Activated CD4-positive, alpha-beta T cell treated with anti-CD3 and anti-CD28 coated beads for 4 hours (primary cell): ENCODE data around the gene CD200R1L.

Experiments
- DNase-seq, 2 donors: peaks; one replicate each; pipeline ENCODE4 v3.0.0-alpha.2; 2020

The CD200R1L gene

DNA sequence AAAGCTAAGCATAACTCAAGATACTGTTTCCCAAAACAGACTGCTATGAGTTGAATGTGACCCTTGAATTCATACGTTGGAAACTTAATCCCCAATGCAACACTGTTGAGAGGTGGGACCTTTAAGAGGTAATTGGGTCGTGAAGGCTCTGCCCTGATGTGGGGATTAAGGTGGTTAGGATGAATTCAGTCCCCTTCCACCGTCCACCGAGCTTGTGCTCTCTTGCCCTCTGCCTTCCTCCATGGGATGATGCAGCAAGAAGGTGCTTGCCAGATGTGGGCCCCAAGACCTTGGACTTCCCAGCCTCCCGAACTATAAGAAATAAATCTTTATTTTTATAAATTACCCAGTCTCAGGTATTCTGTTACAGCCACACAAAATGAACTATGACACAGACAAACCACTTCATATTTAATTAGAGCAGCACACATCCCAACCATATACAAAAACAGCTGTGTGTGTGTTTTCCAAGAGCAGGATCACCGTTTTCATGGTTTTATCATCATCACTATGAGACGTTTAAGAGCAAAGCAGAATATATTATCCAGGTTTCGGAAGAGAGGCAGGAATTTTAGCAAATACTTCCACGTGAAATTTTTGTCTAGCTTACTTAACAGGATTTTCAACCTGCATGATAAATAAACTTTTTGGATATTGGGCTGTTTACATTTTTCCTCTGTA lies 61.2 kb downstream of the CD200R1L start:
- DNase-seq, result no peak

DNA sequence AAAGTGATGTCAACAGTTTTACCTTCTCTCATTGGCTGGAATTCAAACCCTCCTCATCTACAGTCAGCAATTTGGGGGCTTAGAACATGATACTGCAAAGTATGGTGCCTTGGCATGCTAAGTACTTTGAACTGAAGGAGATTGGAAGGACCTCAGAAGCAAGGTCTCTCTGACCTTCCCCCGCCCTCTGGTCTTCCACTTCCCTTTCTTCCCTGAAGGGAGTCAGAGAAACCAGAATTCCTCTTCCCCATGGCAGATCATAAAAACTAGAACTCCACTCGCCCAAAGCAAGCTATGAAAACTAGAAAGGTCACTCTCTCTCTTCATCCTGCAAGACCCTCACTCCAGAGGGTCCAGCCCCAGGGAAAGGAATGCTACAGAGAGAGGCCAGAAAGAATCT lies 64.2 kb downstream of the CD200R1L start:
- no peak for DNase-seq

DNA sequence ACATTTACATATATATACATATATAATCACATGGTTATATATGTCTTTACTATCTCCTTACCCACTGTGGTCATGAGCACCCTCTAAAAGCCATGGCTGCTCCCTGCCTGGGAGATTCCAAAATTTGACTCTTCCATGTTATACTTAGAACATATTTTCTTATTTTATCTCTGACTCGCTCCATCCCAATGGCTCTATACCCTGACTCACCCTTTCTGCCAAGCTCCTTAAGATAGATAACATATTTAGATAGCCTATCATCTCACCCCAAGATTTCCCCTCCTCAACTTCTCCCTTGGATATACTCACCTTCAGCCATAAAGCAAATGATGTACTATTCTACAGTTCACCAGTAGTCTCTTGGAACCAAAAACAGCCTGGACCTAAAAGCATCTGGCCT lies 65.1 kb downstream of the CD200R1L start:
- no peak for DNase-seq

DNA sequence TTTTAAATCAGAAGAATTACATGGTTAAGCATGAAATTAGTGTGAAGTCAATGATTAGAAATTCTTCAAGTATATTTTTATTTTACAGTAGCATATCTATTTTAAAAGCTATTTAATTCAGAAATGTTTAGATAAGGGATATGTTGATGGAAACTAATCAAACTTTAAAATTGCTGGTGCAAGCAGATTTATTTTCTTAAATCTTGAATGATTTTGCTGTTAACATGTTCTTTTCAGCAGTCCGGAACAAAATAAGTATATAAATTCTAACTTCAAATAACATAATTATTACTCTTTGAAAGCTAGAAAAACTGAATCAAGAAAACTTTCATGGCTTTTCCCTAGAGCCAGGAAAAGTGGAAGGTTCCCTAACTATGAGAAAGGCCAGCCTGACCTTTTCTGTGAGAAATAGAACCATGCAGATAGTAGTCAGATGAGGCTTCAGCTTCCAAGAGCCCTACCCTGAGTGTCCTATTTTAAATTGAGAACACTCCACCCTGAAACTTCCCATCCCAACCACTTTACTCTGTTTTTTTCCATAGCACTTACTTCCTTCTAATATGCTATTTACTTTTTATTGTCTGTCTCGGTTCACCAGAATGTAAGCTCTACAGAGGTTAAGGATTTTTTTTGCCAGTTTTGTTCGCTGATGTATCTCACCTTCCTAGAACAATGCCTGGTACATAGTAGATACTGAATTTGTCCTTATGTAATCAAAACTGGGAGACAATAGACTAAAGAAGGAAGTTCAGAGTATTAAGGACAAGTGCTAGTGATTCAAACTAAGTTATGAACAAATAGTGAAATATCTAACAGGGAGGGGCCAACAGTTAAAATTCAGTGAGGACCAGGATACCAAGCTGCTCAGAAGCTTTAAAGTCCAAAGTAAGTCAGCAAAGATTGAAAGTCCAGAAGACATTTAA lies 66.8 kb downstream of the CD200R1L start:
- no peak for DNase-seq

DNA sequence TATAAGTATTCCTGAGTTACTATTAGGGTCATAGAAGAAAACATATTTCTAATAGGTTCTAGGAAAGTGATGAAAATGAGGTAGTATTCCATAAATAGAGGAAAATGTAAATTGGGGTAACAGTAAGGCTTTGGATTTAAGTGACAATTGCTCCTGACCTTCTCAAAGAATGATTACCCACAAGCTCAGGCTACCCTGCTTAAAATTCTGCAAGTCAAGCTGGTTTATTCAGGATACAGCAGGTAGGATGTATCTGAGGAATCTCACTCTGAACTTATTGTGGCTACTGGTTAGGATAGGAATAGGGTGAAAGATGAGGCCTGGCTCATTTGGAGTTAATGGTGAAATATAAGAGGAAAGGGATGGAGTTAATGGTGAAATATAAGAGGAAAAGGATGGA lies 67.7 kb downstream of the CD200R1L start:
- no peak for DNase-seq

DNA sequence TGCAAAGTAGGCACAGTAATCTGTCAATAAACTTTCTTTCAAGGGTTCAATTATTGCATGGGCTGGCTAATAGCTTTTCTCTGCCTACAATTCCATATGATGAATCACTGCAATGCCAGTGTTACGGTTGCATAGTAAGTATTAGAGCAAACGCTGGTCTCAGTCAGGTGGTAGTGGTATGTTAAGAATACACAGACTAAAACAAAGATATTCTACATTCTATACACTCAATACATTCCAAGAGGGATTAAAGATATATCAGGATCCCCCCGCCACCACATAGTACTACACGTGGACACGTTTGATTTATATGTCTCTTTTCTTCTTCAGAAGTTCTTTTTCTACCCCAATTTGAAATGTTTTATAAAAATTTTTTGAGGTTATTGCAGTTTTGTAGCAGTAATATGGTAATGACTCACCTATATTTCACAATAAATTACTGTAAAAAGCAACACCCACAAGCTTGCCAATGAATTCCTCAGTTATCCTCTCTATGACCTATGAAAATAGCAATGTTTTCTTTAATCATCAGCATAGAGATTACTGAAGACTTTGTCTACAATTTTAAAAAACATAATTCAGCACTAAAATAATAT lies 68.2 kb downstream of the CD200R1L start:
- DNase-seq, result no peak

DNA sequence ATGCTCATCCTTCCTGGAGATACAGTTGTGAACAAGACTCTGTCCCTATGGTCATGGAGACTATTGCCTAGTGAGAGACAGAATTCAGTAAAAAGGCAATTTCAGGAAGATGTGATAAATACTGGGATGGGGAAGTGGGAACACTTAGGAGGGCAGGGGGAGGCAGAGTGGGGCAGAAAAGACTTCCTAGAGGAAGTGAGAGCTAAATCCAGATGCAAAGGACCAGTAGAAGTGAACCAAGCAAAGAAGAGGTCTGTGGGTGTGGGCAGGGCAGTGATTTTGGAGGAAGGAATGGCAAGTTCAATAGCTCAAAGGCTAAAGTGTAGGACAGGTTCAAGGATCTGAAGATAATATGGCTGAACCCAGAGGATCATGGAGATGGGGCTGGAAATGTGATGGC lies 68.9 kb downstream of the CD200R1L start:
- DNase-seq, result no peak

DNA sequence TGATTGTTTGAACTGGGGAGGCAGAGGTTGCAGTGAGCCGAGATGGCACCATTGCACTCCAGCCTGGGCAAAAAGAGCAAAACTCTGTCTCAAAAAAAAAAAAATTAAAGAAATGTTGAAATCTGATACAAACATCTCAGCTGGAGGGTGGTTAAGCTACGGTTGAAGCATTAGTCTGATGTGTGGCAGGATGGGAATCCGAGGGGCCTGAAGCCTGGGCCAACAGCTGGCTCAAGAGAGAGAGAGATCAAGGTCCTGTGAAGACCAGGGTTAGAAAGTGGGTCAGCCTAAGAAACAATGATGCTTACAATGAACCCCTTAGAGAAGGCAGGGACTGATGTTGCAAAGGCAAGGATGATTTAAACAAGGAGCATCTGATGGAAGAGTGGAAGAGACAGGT lies 69.8 kb downstream of the CD200R1L start:
- no peak for DNase-seq

DNA sequence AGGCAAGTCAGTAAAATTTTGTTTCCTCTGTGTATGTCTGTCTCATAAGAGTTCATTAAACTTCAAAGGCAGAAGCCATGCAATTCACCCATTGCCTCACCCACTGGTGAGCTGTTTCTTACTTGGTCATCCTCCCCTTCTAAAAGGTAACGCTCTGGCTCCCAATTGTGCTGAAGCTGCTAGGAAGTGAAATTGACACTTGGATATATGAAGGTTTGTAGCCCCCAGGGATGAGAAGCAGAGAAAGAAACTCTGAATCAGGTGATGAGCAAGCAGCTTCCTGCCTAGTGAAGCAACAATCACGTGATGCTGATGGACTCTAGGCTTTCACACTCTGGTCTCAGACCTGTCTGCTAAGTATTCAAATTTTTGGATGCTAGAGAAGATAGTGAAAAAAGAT lies 70.7 kb downstream of the CD200R1L start:
- no peak for DNase-seq

DNA sequence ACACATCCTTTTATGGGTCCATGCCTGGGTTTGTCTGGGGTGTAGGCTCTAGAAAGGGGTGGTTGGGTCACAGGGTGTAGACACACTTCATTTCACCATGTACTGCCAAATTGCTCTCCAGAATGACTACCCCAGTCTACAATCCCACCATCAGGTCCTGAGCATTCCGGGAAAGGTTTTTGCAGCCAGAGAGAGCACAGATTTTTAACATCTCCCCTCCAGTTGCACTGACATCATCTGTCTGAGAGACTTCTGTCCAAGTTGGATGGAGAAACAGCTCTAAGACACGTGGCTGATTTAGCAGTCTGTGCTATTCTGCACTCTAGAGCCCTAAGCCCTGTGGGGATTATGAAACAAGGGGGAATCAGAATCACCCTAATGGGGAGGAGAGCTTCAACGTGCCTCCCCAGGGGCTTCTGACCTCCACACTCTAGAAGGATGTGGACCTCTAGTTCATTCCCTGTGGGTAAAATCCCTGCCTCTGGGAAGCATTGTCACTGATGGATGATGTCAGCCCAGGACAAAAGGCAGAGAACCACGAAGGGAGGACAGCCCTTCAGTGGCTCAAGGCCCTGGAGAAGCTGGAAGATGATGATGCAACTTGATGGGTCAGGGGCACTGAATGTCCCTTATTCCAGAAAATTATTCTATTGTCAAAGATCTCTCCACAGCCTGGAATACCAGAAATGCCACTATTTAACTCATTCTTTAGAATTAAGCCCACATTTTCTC lies 71.5 kb downstream of the CD200R1L start:
- no peak for DNase-seq

DNA sequence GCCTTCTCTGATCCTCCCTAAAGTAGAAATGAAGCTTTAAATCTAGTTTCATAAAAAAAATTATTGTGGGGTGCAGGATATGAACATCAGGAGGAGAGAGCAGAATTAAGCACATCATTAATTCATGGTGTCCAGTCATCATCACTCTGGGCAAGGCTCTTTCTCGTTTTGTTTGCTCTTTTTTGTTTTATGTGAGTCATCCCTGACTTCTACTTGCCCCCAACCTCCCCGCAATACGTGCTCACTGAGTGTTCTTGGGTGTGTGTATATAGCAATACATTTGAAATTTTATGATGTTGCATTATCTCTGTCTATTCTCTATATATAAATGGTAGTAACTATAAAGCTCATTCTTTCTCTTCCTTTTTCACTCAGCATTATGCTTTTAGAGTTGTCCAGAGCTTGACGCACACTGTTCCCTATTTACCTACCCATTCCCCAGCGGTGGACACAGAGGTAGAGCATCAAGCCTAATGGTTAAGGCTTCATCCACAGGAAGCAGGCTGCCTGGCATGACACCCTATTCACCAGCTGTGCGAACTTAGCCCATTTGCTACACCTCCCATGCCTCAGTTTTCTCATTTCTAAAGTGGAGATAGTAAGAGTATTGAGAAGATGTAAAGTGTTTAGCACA lies 72.3 kb downstream of the CD200R1L start:
- no peak for DNase-seq

DNA sequence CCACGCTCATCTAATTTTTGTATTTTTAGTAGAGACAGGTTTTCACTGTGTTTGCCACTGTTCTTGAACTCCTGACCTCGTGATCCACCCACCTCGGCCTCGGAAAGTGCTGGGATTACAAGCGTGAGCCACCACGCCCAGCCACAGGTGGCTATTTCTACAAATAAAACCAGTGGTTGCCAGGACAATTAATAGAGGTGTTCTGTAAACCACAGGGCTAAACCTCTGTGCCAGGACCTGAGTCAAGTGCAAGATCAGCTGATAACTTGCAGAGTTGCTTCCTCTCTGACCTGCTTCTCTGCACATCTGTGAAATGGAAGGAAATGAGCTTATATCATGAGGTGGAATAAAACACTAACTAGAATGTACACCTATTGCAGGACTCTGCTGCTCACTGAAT lies 72.8 kb downstream of the CD200R1L start:
- DNase-seq, result peak in 1 of 2 donors; percentile 12

DNA sequence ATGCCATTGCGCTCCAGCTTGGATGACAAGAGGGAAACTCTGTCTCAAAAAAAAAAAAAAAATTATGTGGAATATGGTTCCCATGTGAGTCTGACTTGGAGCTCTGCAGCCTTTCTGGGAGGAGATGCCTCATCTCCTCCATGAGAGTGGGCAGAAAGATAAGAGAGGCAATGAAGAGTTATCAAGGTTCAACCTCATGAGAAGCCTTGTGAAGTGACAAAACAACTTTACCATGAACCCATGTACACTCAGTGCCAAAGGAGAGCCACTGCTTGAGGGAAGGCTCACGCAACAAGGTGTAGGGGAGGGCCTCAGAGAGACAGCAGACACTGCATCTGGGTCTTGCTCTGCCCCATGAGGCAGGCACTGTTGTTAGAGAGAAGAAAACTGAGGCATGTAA lies 75.7 kb downstream of the CD200R1L start:
- no peak for DNase-seq

DNA sequence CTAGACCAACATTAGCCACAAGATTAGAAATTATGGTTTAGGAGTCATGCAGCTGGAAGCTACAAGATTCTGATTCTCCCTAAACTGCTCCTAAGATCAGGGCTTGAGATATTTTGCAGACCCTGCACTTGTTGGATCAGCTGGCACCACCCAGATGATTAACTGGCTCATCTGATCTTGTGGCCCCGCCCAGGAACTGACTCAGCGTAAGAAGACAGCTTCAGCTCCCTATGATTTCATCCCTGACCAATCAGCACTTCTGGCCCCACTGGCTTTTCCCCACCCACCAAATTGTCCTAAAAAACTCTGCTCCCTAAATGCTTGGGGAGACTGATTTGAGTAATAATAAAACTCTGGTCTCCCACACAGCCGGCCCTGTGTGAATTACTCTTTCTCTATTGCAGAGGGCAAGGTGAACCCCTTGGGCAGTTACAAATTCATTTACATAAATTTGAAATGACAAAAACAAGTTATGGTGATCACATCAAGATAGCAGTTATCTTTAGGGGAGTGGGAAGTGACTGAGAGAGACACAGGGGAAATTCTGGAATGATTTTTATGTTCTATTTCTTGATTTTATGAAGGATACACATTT lies 76.5 kb downstream of the CD200R1L start:
- DNase-seq, result peak in 1 of 2 donors; percentile 22

DNA sequence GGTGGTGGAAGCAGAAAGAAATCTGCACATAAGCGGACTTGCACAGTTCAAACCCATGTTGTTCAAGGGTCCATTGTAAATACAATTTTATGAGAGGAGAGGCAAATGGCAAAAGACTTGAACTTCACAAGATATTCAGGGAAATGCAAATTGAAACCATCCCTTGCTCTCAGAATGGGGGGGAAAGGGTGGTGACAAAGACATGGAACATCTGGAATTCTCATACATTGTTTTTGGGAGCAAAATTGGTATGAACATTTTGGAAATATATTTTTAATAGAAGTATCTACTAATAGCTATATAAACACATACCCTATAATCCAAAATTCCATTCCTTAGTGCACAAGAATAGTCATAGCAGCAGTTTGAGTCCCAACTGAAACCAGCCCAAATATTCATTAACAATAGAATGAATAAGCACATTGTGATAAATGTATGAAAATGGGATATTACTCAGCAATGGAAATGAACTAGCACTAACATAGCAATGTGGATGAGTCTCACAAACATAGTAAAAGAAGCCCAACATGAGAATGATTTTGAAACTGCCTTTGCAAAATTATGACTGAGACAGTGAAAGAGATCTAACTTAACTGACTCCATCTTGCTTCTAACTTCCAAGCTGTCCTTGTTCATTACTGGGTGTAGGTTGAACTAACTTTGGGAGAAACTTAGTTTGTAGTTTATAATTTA lies 77.2 kb downstream of the CD200R1L start:
- no peak for DNase-seq

DNA sequence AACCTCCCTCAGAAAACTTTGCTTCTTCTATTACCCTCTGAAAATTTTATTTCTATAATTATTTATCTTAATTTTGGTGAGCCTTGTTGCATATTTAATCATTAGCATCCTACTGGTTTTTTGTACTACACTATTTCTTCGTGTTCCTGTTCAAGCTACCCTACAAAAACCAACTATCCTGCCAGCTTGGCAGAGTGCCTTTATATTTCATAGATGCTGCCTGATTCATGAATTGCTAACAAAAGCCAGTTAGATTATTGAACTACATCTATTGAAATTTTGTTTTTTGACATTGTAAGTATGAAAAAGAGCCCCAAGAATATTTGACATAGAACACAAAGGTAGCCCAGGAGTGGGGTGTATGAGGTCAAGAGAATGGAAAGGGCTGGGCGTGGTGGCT lies 78.9 kb downstream of the CD200R1L start:
- DNase-seq, result no peak

DNA sequence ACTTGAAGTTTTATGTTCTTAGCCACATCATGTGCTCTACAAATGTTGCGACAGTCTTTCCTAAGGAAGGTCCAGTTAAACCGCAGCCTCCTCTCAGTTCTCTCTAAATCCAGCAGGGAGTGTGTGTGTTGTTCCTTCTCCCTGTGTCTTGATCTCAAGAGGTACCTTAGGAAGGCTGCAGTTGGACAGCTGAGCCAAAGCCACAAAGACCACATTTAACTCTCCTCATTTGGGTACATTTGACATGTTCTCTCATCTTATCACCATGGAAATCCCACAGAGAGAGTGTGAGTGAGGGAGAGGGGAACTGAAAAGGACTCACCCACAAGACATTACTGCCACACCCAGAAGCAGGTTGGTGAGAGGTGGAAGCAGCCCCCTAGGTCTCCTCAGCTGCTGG lies 79.5 kb downstream of the CD200R1L start:
- no peak for DNase-seq
